ENCODE results near the gene C22orf23. TPM values are rescaled to one million over a fixed set of nuclear protein-coding genes. Genes with fewer than 3 reads are reported as not detected.
A peak's percentile ranks its signal among the peaks of the same experiment; 100 is the strongest.

C22orf23 gene
- total RNA-seq, result 1.2 TPM

- no peak for FAIRE-seq
- DNase-seq (ENCODE audit: low spot score in 2 of 2), result peak; percentile 81 to 95
These were observed at the start of gene C22orf23, which contains the start of gene POLR2F for GRCh38 chr22:37953437-37954179. TSS of gene C22orf23 (minus strand) at chr22:37953601. CDS start at chr22:37953149, 452 bp downstream. TSS of gene POLR2F (plus strand) at chr22:37953699. CDS start at chr22:37953788, 89 bp downstream.

DNA sequence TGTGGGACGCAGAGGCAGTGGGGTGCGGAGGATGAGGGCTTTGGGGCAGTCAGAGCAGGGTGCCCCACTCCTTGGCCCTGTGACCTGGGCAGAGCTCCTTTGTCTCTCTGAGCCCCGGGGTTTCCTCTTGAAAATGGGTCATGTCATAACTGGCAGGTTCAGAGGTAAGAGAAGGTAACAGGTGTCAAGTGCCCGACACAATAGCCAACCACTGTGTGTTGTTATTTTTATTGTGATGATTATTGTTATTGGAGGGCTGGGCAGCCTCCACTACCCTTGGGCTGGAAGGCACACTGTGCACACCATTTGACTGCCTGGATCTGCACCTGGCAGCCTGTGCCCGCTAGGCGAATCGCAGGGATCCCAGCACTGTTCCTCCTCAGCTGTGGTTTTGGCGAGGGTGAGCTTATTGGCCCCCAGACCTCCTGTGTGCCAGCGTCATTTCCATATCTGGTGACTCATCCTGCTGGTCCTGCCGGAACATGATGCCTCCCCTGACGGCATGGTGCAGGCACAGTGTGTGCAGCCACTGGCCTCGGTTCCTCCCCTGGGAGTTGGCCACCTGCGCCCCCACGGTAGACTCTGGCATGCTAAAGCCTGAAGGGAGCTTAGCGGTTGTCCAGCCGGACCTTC lies 46.4 kb upstream of the C22orf23 start:
- FAIRE-seq (no peak), DNase-seq (ENCODE audit: low spot score in 2 of 2) (peak in 1 of 2 donors; percentile 66)

DNA sequence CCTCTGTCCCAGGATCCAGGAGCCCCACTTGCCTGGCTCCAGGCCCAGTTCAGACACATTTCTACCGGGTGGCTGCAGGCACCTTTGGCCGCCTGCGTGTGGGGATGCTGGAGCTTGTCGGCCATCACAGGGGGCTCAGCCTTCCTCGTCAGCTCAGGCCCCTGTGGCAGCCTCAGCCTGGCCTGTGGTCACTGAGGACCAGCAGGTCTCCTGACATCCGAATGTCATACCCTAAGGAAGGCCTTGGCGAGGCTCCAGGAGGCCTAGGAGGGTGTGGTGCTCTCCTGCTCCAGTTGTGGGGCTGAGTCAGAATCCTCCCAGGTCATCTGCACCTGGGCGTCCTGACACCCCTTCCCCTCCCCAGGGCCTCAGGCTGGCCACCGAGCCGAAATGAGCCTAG lies 45.8 kb upstream of the C22orf23 start:
- DNase-seq (ENCODE audit: low spot score in 2 of 2), result no peak
- no peak for FAIRE-seq

DNA sequence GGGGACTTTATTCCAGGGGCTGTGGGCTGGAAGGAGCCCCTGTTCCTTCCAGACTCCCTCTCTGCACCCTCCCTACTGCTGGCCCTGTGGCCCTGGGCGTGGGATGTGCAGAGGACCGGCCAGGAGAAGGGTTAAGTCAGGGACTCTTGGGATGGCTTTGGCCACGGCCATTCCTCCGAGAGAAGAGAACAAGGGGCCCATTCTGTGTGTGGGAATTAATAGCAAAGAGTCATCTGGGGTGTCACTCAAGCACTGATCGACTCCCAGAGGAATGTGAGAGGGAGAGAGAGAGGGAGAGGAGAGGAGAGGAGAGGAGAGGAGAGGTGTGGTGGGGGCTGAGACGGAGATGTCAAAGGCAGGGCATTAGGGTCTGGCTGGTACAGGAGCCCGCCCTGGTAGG lies 45.1 kb upstream of the C22orf23 start:
- FAIRE-seq (no peak), DNase-seq (ENCODE audit: low spot score in 2 of 2) (no peak)

GRCh38 chr22:37996515-37997246 lies 43.3 kb upstream of the C22orf23 start:
- DNase-seq (ENCODE audit: low spot score in 2 of 2) (no peak), FAIRE-seq (no peak)

GRCh38 chr22:37996079-37996478 lies 42.7 kb upstream of the C22orf23 start:
- no peak for FAIRE-seq
- no peak for DNase-seq (ENCODE audit: low spot score in 2 of 2)

DNA sequence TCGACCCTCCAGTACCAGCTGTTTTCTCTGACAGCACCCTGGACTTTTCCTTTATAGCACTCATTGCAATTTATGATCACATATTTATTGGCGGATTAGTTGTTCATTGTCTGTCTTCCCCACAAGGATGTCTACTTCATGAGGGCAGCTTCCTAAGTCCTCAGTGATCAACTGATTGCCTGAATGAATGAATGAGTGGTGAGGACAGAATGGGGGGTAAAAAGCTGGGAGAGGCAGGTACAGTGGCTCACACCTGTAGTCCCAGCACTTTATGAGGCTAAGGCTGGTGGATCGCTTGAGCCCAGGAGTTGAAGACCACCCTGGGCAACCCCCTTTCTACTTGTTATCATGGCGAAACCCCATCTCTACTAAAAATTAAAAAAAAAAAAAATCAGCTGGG lies 42.1 kb upstream of the C22orf23 start:
- FAIRE-seq (no peak), DNase-seq (ENCODE audit: low spot score in 2 of 2) (no peak)

- DNase-seq (ENCODE audit: low spot score in 2 of 2), result no peak
- FAIRE-seq, result no peak
These were observed 41.6 kb upstream of the C22orf23 start for GRCh38 chr22:37994982-37995381.

GRCh38 chr22:37994049-37994448 lies 40.6 kb upstream of the C22orf23 start:
- FAIRE-seq, result no peak

DNA sequence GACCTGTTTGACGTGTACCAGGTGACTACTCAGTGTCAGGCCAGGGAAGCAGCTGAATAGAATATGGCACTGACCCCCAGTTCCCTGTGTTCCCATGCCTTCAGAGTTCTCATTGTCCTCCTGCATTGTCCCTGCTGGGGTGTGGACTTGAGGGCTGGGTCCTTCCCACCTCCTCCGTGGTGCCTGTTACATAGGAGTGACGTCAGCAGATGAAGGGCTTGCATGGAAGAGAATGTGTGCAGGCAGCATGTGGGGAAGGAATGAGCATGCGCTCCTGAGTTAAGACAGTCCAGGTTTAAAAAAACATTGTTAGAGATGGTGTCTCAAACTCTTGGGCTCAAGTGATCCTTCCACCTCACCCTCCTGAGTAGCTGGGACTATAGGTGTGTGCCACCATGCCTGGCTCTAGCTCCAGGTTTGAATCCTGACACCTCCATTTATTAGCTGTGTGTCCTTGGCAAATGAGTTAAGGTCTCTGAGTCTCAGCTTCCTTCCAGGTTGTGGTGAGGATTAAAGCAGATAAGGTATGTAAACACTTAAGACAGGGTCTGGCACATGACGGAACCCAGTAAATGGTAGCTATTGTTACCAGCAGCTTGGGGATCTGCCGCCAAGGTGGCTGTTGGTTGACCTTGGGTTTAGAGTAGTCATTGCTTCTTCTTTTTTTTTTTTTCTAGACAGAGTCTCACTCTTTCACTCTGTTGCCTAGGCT lies 38.5 kb upstream of the C22orf23 start:
- no peak for DNase-seq (ENCODE audit: low spot score in 2 of 2)
- FAIRE-seq, result no peak

More at GRCh38 chr22:37994049-37994448, 40.6 kb upstream of the C22orf23 start:
- DNase-seq (ENCODE audit: low spot score in 2 of 2), result no peak

GRCh38 chr22:37990862-37991261 lies 37.5 kb upstream of the C22orf23 start:
- no peak for DNase-seq (ENCODE audit: low spot score in 2 of 2)
- FAIRE-seq, result no peak

- DNase-seq (ENCODE audit: low spot score in 2 of 2), result no peak
- no peak for FAIRE-seq
These were observed 36.9 kb upstream of the C22orf23 start for GRCh38 chr22:37990301-37990700.

DNA sequence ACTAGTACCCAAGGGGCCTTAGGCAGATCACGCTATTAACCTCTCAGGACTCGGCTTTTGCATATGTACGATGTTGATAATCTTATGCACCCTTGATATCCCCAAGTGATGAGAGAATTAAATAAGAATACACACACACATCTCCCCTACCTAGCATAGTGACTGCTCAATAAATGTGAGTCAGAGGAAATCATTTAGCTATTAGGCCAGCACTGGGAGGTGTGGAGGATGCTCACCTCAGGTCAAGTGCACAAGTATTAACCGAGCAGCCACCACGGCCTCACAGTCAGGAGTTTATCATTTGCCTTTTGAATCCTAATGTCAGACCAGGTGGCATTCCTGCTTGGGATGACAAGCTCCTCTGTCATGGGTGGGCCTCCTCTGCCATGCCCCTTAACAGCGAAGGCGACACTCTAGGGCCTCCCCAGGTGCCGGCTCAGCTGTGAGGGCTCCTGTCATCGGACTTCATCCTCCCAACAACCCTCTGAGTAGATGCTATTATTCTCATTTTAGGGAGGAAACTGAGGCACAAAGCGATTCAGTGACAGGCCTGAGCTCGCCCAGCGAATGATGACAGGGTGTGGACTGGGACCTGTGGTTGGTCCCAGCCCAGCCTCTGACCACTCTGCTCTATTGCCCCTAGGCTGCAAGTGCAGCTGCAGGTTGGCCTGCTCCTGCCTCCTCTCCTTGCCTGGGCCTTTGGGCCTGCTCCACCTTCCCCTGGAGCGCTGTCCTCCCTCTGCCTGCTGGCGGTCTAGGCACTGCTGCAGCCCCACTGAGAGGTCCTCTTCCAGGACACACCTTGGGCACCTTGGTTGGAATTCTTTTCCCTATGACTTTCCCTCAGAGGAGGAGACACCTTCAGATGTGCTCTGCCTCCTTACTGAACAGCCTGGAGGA lies 36.0 kb upstream of the C22orf23 start:
- no peak for DNase-seq (ENCODE audit: low spot score in 2 of 2)
- no peak for FAIRE-seq

DNA sequence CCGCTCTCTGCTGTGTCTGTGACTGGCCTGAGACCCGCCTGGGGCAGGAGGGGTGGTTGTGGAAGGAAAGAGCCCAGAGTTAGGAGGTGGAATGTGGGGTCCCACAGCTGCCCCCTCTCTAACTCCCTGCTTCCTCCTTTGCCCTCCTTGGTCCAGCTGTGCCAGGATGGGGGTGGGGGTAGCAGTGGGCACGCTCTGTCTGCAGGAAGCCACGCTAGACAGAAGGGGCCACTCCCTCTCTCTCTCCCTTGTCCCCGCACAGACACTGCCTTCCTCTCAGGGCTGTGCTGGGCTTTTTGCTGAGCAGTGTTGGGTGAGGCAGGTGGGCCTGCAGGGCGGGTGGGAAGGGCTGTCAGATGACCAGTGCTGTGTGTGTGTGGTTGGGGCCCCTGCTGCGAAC lies 33.0 kb upstream of the C22orf23 start:
- no peak for DNase-seq (ENCODE audit: low spot score in 2 of 2)
- FAIRE-seq, result no peak

- DNase-seq (ENCODE audit: low spot score in 2 of 2) (peak; percentile 64 to 78), FAIRE-seq (no peak)
These were observed 32.4 kb upstream of the C22orf23 start for GRCh38 chr22:37985751-37986281.

DNA sequence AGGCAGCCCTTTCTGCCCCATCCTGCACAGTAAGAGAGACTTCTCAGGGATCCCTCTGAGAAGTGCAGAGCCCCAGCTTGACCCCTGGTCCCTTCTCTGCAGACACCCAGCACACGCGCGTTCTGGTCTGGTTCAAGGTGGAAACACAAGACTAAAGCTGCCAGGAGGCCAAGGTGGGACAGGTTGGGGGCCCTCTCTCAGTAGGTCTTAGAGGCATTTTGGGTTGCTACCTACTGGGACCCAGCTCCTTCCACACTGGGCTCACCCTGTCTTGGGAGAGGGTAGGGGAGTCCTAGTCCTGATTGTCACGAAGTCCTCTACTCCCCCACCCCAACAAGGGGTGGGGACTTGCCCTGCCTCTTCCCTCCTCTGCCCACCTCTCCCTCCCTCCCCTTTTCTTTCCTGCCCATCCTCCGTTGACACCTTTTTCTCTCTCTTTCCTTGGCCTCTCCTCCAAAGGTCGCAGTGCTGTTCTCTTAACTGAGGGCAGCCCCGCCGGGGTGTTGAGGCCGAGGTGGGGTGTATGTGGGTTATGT lies 31.7 kb upstream of the C22orf23 start:
- no peak for DNase-seq (ENCODE audit: low spot score in 2 of 2)
- FAIRE-seq, result no peak

GRCh38 chr22:37983860-37984791 lies 30.7 kb upstream of the C22orf23 start, which contains the start of gene SOX10:
TSS of gene SOX10 (minus strand) at chr22:37984555. CDS start at chr22:37983784, 771 bp downstream.
- FAIRE-seq (no peak), DNase-seq (ENCODE audit: low spot score in 2 of 2) (peak; percentile 70 to 84)

Measured in frontal cortex (tissue), 4 donors.